Measurements from ENCODE around the gene FSTL4.
A peak's percentile ranks its signal among the peaks of the same experiment; 100 is the strongest.

FSTL4 gene

GRCh38 chr5:133523961-133524586 is 88.3 kb downstream of the FSTL4 start:
- DNase-seq, result peak in 1 of 42 donors; percentile 21
- intact Hi-C loops (cut with DNase I), result no loop called here

- intact Hi-C loops (cut with DNase I), result no loop called here
- no peak for DNase-seq
These were observed 89.2 kb downstream of the FSTL4 start for GRCh38 chr5:133523013-133523658.

- DNase-seq, result no peak
- intact Hi-C loops (cut with DNase I), result no loop called here
These were observed 90.5 kb downstream of the FSTL4 start for GRCh38 chr5:133521801-133522200.

- DNase-seq, result no peak
- intact Hi-C loops (cut with DNase I), result no loop called here
These were observed 91.2 kb downstream of the FSTL4 start for GRCh38 chr5:133520991-133521706.

GRCh38 chr5:133520062-133520461 is 92.3 kb downstream of the FSTL4 start:
- peak in 1 of 42 donors; percentile 14 for DNase-seq

GRCh38 chr5:133519191-133519590 is 93.2 kb downstream of the FSTL4 start:
- intact Hi-C loops (cut with DNase I), result no loop called here
- DNase-seq, result peak in 1 of 42 donors; percentile 36

More at GRCh38 chr5:133520062-133520461, 92.3 kb downstream of the FSTL4 start:
- intact Hi-C loops (cut with DNase I), result no loop called here

GRCh38 chr5:133514456-133514855 is 97.9 kb downstream of the FSTL4 start:
- no peak for DNase-seq
- intact Hi-C loops (cut with DNase I), result no loop called here

- peak in 1 of 42 donors; percentile 21 for DNase-seq
- intact Hi-C loops (cut with DNase I), result no loop called here
These were observed 99.4 kb downstream of the FSTL4 start for GRCh38 chr5:133512896-133513295.

- peak in 1 of 42 donors; percentile 17 for DNase-seq
- intact Hi-C loops (cut with DNase I), result no loop called here
These were observed 100.6 kb downstream of the FSTL4 start for GRCh38 chr5:133511653-133512235.

- intact Hi-C loops (cut with DNase I), result no loop called here
- DNase-seq, result peak in 2 of 42 donors; percentile 27 to 30
These were observed 101.6 kb downstream of the FSTL4 start for GRCh38 chr5:133510634-133511262.

- intact Hi-C loops (cut with DNase I), result no loop called here
- DNase-seq, result no peak
These were observed 102.6 kb downstream of the FSTL4 start for GRCh38 chr5:133509742-133510079.

GRCh38 chr5:133508845-133509741 is 103.2 kb downstream of the FSTL4 start:
- intact Hi-C loops (cut with DNase I), result no loop called here
- peak in 2 of 42 donors; percentile 30 to 34 for DNase-seq

- intact Hi-C loops (cut with DNase I), result no loop called here
- DNase-seq, result peak in 1 of 42 donors; percentile 12
These were observed 104.0 kb downstream of the FSTL4 start for GRCh38 chr5:133508331-133508730.

GRCh38 chr5:133506181-133506580 is 106.2 kb downstream of the FSTL4 start:
- DNase-seq, result peak in 1 of 42 donors; percentile 21
- intact Hi-C loops (cut with DNase I), result no loop called here

- intact Hi-C loops (cut with DNase I), result no loop called here
- DNase-seq, result no peak
These were observed 108.8 kb downstream of the FSTL4 start for GRCh38 chr5:133503511-133503910.

- peak in 1 of 42 donors; percentile 31 for DNase-seq
- intact Hi-C loops (cut with DNase I), result no loop called here
These were observed 112.4 kb downstream of the FSTL4 start for GRCh38 chr5:133499895-133500294.

- peak in 20 of 42 donors; percentile 15 to 65 (median 38) for DNase-seq
- intact Hi-C loops (cut with DNase I), result no loop called here
These were observed 114.6 kb downstream of the FSTL4 start for GRCh38 chr5:133497608-133498348.

GRCh38 chr5:133496631-133497030 is 115.7 kb downstream of the FSTL4 start:
- intact Hi-C loops (cut with DNase I), result no loop called here

More at GRCh38 chr5:133496631-133497030, 115.7 kb downstream of the FSTL4 start:
- no peak for DNase-seq

Data from head of caudate nucleus (tissue), 42 donors.